ENCODE results near the gene P4HB.

GRCh38 chr17:81863833-81864768 lies 3.8 kb upstream of the P4HB start:
- TF ChIP-seq POLR2A (IDR thresholded peaks at IDR 0.05; ENCODE audit: low read length) = peak; percentile 19
- TF ChIP-seq GATA1 (IDR thresholded peaks at IDR 0.05; ENCODE audit: low read depth, low read length) = no peak
